AG04449 (cell line): ENCODE measurements around the gene PRKCH.

Experiments
- CTCF ChIA-PET: fragments of 350-600 bp; formaldehyde crosslinking; extraction: SDS; loops from one replicate; lab custom pipeline; 2021; ENCODE audit warnings: antibody characterized with exemption; lab: Yijun Ruan, JAX
- POLR2A ChIA-PET: fragments of 400-600, 350-600 bp; formaldehyde crosslinking; extraction: SDS; loops from one replicate; lab custom pipeline; 2020; ENCODE audit warnings: antibody characterized with exemption, inconsistent platforms; lab: Yijun Ruan, JAX
- DNase-seq: peaks from one replicate; pipeline ENCODE4 v3.0.0-alpha.2; 2010; ENCODE audit warnings: low read depth, low spot score
- H3K4me3 ChIP-seq: 2 replicates; pipeline ENCODE4 v1.5.1; 2011; ENCODE audit warnings: low read depth, mild to moderate bottlenecking, control low read depth, low read length
- CTCF ChIP-seq: IDR thresholded peaks from one replicate; pipeline ENCODE4 v1.5.1; 2011; ENCODE audit warnings: mild to moderate bottlenecking, moderate library complexity, low read length, control low read depth, inconsistent platforms; ENCODE audit not compliant: insufficient read depth; ENCODE audit errors: missing control alignments

PRKCH gene

GRCh38 chr14:61556455-61556854, 235.1 kb downstream of the PRKCH start:
- no peak overlapping the region for H3K4me3 ChIP-seq
- ChIA-PET CTCF (interaction anchor here (1.1 to 2.2 kb wide), 6 partner anchors 11 to 183 kb away, joined by 3 to 13 read pairs (median 4); no protein-coding TSS in a partner anchor), POLR2A (no interaction called here)
- DNase-seq: no peak
- no peak for TF ChIP-seq CTCF

- ChIA-PET POLR2A (no interaction called here), CTCF (interaction anchor here (1.1 to 2.2 kb wide), 7 partner anchors 10 to 182 kb away, joined by 3 to 13 read pairs (median 4); no protein-coding TSS in a partner anchor)
- no peak overlapping the region for H3K4me3 ChIP-seq
- no peak for TF ChIP-seq CTCF
- no peak for DNase-seq
Observed at GRCh38 chr14:61557262-61557661, 235.9 kb downstream of the PRKCH start.

- no peak overlapping the region for H3K4me3 ChIP-seq
- CTCF ChIA-PET: interaction anchor here (1.1 to 2.2 kb wide), 5 partner anchors 9 to 164 kb away, joined by 3 to 13 read pairs (median 4); no protein-coding TSS in a partner anchor
- no peak for TF ChIP-seq CTCF
- no peak for DNase-seq
- POLR2A ChIA-PET: interaction anchor here (1.4 kb wide), 1 partner anchor 139 kb away, joined by 4 read pairs; no protein-coding TSS in a partner anchor
Observed at GRCh38 chr14:61557854-61558253, 236.5 kb downstream of the PRKCH start.

GRCh38 chr14:61558271-61558670, 236.9 kb downstream of the PRKCH start:
- H3K4me3 ChIP-seq: no peak overlapping the region
- ChIA-PET CTCF (interaction anchor here (1.1 to 1.8 kb wide), 4 partner anchors 10 to 83 kb away, joined by 3 to 12 read pairs (median 4); no protein-coding TSS in a partner anchor), POLR2A (interaction anchor here (0.5 to 1.4 kb wide), 3 partner anchors 92 to 139 kb away, joined by 3 to 4 read pairs (median 3); no protein-coding TSS in a partner anchor)
- no peak for TF ChIP-seq CTCF
- no peak for DNase-seq

GRCh38 chr14:61559641-61560201, 238.3 kb downstream of the PRKCH start:
- no peak for DNase-seq
- CTCF ChIA-PET: interaction anchor here (0.9 to 1.8 kb wide), 7 partner anchors 8 to 223 kb away, joined by 3 to 12 read pairs (median 3); no protein-coding TSS in a partner anchor
- no peak for TF ChIP-seq CTCF
- POLR2A ChIA-PET: interaction anchor here (1.7 kb wide), 1 partner anchor 135 kb away, joined by 5 read pairs; the partner anchor contains the start of gene HIF1A
- H3K4me3 ChIP-seq: no peak overlapping the region

- H3K4me3 ChIP-seq: no peak overlapping the region
- no peak for TF ChIP-seq CTCF
- ChIA-PET POLR2A (interaction anchor here (1.7 kb wide), 1 partner anchor 135 kb away, joined by 5 read pairs; the partner anchor contains the start of gene HIF1A), CTCF (interaction anchor here (0.9 to 1.2 kb wide), 5 partner anchors 9 to 222 kb away, joined by 3 to 6 read pairs (median 3); no protein-coding TSS in a partner anchor)
- no peak for DNase-seq
Observed at GRCh38 chr14:61560323-61560722, 238.9 kb downstream of the PRKCH start.
